ENCODE data around the gene GOLGA1. TPM values are rescaled to one million over a fixed set of nuclear protein-coding genes. Genes with fewer than 3 reads are reported as not detected.

Gene GOLGA1
- total and polyA plus RNA-seq, 2 of the 13 experiments (the other 11 are each of a cell fraction or from before 2014, with no cell fraction given) = 12.7 to 15.9 TPM

DNA sequence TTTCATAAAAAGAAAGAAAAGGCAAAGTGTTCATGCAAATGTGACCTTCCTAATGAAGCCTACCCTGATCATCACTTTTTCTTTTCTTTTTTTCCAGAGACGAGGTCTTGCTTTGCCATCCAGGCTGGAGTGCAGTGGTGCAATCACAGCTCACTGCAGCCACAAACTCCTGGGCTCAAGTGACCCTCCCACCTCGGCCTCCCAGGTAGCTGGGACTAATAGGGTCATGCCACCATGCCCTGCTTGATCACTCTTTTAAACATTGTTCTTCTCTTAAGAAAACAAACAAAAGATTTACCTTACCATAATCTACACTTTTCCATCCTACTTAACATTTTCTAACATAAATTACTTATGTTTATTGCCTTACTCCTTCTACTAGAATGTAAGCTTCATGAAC lies 8.5 kb upstream of the GOLGA1 start (continued):
- TF ChIP-seq, protein P1, sequence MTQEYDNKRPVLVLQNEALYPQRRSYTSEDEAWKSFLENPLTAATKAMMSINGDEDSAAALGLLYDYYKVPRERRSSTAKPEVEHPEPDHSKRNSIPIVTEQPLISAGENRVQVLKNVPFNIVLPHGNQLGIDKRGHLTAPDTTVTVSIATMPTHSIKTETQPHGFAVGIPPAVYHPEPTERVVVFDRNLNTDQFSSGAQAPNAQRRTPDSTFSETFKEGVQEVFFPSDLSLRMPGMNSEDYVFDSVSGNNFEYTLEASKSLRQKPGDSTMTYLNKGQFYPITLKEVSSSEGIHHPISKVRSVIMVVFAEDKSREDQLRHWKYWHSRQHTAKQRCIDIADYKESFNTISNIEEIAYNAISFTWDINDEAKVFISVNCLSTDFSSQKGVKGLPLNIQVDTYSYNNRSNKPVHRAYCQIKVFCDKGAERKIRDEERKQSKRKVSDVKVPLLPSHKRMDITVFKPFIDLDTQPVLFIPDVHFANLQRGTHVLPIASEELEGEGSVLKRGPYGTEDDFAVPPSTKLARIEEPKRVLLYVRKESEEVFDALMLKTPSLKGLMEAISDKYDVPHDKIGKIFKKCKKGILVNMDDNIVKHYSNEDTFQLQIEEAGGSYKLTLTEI (CRISPR knock-in tag; conservative IDR thresholded peaks at IDR 0.05) = no peak
- TF ChIP-seq, protein P2, sequence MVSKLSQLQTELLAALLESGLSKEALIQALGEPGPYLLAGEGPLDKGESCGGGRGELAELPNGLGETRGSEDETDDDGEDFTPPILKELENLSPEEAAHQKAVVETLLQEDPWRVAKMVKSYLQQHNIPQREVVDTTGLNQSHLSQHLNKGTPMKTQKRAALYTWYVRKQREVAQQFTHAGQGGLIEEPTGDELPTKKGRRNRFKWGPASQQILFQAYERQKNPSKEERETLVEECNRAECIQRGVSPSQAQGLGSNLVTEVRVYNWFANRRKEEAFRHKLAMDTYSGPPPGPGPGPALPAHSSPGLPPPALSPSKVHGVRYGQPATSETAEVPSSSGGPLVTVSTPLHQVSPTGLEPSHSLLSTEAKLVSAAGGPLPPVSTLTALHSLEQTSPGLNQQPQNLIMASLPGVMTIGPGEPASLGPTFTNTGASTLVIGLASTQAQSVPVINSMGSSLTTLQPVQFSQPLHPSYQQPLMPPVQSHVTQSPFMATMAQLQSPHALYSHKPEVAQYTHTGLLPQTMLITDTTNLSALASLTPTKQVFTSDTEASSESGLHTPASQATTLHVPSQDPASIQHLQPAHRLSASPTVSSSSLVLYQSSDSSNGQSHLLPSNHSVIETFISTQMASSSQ (IDR thresholded peaks at IDR 0.05; ENCODE audit: low read depth) = no peak
- TF ChIP-seq, protein P2 (CRISPR knock-in tag; IDR thresholded peaks at IDR 0.05; ENCODE audit: borderline replicate concordance) = no peak
- TF ChIP-seq KLF6 (CRISPR knock-in tag; IDR thresholded peaks at IDR 0.05) = no peak
- no peak for TF ChIP-seq ZNF337 (CRISPR knock-in tag; IDR thresholded peaks at IDR 0.05; ENCODE audit: borderline replicate concordance, low read depth)
- TF ChIP-seq, protein P3, sequence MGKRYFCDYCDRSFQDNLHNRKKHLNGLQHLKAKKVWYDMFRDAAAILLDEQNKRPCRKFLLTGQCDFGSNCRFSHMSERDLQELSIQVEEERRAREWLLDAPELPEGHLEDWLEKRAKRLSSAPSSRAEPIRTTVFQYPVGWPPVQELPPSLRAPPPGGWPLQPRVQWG (CRISPR knock-in tag; IDR thresholded peaks at IDR 0.05; ENCODE audit: borderline replicate concordance, low read depth) = no peak
- no peak for TF ChIP-seq RXRA (CRISPR knock-in tag; IDR thresholded peaks at IDR 0.05)

All from HepG2 (cell line).